GM19240 (cell line): ENCODE results near the gene DCDC2C.

Source experiments
- DNase-seq: peaks from one replicate; pipeline ENCODE4 v3.0.0; 2011; ENCODE audit warnings: low spot score; ENCODE audit not compliant: insufficient read length

Gene DCDC2C

GRCh38 chr2:3885629-3886628 lies 182.6 kb downstream of the DCDC2C start:
- no peak for DNase-seq

- DNase-seq, result no peak
Measured at GRCh38 chr2:3895021-3895420, 191.6 kb downstream of the DCDC2C start.
